HG03108 (cell line): Measurements from ENCODE around the gene SPINK1.
"Not testable (repeated sequence)": the region's sequence is repeated elsewhere in the genome, so short reads cannot be mapped to it uniquely, and the experiment has no call there.

ENCODE experiments used
- ATAC-seq: cut with Tn5 transposase; IDR thresholded peaks from one replicate; pipeline ENCODE4 v1.9.1; 2021; ENCODE audit warnings: moderate library complexity; ENCODE audit not compliant: unreplicated experiment

Gene SPINK1

DNA sequence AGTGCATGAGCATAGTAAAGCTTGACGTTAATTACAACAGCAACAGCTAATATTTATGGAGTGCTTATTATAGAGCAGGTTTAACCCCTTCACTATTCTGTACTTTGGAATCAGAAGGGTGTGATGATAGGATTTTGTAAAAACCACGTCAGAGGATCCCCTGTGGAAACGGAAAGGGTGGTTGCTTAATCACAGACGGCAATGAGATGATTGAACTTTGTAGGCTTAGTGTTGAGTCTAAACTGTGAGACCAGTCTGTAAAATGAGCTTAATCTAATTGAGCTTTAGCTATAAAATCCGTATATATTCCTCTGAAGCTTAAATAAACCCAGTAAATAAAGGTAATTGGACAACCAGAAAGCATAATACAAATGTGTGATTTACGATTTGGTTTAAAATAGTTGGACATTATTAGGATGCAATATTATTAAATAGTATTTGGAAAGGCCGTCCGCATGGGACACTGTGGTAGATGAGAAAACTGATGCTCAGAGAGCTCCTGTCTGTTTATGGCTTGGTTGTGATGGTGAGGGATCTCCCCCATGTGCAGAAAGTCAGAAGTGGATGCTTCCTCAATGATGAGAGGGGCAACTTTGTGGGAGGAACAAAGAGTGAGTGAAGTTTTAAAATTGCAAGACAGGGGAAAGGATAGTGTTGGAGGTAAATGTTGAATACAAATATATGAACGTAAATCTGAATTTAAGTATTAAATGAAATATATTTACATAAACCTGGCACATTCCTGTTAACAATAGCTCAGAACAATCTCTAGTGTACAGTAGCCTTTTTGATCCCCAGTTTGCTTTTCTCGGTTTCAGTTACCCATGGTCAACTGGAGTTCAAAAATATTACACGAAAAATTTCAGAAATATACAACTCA lies 23.7 kb upstream of the SPINK1 start:
- ATAC-seq: no peak

DNA sequence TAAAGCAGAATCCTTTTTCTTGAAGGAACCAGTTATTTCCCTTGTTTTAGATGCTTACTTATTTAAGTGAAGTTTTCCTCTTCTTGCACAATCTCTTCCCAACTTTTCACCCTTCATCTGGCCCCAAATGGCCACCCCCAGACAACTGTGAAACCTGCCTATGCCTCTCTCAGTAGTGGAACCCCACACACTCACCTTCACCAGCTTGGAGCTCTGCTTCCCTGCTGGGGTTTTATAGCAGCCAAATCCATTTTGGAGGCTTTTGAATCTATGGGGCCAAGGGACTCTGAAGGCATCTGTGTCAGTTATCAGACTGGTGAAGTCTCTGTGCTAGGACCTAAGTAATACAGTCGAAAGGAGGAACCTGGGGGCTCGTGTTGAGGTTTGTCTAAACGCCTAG lies 22.9 kb upstream of the SPINK1 start:
- ATAC-seq: no peak

DNA sequence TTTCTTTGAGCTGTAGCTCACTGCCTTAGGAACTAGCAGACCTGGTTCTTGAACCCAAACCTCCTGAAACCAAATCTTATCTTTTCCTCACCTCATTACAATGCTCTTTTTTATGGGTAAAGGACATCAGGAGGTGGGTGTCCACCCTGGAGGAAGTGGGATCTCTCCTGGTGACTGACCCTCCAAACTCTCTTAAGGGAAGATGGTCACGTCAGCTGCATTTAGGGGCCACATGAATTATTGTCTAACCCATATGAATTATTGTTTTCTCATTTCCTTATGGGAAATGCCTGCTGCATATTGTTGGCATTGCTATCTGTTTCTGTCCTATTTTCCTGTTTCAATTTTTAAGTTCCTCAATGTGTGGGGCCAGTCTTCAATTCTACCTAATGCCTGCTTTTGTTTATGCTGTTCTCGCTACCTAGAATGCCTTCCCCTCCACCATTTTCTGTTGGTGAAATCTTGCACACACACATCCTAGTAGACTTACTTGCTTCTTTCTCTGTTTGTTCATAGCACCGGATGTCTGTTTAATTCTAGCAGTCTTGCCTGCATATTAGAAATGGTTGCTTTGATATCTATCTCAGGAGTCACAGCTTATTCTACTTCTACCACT lies 22.0 kb upstream of the SPINK1 start:
- ATAC-seq: no peak

DNA sequence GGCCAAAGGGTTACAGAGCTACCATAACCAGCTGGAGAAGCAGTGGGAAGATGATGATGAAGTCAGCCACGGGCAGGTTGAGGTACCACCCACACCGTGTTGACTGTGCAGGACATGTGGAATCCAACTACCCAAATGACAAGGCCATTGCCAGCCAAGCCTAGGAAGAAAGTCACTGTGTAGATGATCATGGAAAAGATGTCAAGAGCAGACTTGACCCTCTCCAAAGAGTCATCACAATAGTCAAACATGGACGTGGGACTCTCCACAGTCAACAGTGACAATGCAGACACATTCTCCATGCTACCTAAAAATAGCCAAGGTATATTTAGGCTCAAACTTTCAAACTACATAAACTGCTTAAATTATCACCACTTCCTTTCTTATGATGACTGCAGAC lies 20.9 kb upstream of the SPINK1 start:
- ATAC-seq: no peak

DNA sequence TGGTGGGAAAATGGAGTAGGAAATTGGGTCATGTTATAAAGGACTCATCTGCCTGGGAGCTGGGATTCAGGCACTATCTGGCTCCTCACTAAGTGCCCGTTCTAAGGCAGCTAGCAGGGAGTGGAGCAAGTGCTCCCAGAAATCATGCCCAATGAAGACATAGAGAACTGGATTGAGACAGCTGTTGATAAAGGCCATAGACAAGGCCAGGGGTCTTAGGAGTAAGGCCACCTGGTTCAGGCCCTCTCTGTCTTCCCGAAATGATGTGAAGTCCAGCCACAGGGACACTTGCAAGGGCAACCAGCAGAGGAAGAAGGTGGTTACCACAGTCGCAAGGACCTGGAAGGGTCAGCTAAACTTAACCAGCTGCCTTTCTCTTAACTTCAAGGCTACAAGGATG lies 20.1 kb upstream of the SPINK1 start:
- ATAC-seq: no peak

DNA sequence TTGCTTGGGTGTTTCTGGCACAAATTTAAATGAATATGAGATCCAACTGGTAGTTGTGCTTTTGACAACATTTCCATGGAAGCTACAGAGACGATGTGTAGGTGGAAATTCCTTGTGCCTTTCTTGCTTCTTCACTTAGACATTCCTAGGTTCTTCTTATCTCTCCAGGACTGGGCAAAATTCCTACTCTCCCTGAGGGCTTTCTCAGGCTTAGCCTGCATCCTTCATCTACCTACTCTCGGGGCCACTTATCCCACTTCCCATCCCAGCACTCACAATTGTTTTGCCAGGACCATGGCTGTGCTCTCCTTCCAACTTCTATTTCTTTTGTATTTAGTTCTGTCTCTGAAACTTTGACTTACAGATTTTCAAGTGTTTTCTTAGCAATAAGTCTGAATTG lies 17.8 kb upstream of the SPINK1 start:
- ATAC-seq: no peak

DNA sequence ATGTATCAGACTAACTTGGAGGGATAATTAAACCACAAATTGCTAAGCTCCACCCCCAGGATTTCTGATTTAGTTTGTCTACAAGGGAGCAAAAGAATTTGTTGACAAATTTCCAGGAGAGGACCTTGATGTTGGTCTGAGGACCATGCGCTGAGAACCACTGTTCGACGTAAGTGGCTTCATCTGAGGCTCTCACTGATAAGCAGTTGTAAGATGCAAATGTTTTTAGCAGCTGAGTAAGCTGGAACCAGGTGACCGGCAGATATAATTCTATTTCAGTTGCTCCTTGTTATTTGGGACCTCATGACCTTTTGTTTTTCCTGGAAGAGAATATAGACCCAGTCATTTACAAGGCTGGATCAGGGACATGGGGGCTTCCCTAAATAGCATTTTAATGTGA lies 14.1 kb upstream of the SPINK1 start:
- no peak for ATAC-seq

DNA sequence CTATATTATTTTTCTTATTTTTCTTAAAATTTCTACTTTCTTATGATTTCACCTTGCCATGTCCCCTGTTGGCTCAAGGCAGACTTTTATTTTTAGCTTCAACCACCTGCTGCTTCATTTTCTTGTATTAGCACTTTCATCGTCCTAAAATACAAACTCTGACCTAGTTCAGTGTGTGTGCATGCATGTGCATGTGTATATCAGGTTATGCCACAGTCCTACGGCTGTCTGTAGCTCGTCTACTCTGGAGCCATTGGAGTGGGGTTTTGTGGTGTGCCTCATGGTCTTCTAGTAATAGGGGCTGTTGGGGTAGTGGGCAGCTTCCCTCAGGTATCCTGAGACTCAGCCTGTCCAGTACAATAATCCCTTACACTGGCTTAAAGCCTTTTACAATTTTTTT lies 13.4 kb upstream of the SPINK1 start:
- no peak for ATAC-seq

DNA sequence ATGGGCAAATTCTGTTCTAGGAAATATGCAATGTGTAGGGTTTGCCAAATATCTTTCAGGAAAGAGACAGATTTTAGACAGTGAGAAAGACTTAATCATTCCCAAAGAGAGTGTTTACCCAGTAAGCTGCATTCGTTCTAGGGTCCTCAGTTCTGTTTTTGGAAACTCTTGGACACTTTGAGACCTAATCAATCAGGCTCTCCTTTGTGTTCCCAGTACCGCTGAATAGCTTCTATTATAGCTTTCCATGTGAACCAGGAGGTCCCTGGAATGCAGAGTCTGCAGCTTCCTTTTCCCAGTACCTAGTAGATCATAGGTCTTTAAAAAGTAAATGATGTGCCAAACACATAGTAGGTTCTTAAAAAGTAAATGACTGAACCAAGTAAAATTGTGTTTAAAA lies 11.4 kb upstream of the SPINK1 start:
- ATAC-seq: no peak

DNA sequence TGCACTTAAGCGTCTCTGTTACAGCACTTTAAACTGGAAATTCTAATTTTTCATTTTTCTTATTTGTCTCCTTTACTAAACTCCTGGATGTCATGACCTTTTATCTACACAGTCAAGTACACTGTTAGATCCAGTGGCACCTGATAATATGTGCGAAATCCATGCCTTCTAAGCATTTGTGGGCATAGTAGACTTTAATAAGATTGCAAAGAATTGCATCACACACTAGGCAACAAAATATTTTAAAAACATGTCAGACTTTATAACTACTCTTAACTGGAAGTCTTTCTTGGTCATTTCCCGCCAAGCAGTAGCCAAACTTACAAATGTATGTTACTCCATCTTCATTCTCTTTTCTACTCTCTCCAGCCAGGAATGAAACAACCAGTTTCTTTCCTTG lies 5.0 kb upstream of the SPINK1 start:
- ATAC-seq: no peak

DNA sequence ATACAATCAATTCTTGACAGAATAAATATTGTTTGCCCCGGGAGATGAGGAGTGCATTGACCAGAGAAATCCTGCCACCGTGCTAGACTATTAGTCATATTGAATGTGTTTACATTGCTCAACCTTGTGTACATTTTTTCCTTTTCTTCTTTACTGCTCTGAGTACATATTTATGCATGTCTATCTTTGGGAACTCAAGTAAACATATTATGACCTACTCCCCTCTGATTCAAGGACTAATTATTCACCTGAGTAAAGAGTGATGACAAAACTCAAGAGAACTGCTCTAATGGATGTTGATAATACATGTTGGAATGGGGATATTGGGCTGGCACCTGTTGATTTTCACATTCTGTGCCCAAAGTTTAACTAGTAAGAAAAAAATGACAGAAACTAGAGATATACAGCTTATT lies 3.9 kb upstream of the SPINK1 start:
- no peak for ATAC-seq

DNA sequence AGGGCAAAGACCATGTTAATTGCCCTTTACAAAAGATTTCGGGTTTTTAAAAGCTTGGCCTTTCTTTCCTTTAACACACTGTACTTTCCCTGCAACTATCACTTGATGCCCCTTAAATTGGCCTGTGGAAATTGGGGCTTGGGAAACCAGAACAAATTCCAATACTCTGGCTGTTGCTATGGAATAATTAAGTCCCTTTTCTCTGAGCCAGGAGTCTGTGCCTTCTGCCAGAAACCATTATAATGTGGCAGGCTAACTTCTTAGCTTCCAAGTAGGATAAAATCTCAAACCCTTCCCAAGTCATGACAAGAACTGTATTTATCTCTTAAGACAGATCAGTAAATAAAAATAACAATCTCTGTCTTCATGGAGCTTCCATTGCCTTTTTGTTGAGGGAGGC lies 1.1 kb upstream of the SPINK1 start:
- no peak for ATAC-seq

DNA sequence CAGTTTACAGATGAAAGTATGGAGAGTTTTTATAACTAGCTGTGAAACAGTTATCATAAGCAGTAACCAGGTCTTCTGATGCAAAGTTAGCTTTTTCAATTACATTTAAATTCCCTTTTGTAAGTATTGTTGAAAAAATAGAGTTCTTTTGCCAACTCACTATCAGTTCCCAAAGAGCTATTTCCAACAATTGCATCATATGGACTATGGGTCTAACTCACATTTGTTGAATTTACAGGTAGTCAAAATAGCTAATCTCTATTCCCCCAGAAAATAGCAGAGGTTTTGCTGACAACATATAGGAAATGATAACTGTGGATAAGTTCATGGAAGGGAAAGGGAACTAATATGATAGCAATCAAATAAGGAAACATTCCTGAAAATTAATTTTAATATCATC lies 1.4 kb downstream of the SPINK1 start:
- ATAC-seq: no peak

DNA sequence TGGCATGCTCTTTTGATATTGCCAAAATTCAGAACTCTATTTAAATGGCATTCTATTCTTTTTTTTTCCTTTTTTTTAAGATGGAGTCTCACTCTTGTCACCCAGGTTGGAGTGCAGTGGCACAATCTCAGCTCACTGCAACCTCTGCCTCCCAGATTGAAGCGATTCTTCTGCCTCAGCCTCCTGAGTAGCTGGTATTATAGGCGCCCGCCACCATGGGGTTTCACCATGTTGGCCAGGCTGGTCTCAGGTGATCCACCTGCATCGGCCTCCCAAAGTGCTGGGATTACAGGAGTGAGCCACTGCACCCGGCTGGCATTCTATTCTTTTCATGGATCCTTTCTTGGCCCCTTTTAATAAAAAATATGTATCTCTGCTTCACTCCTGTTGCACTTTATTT lies 4.5 kb downstream of the SPINK1 start:
- ATAC-seq: not testable (repeated sequence)

DNA sequence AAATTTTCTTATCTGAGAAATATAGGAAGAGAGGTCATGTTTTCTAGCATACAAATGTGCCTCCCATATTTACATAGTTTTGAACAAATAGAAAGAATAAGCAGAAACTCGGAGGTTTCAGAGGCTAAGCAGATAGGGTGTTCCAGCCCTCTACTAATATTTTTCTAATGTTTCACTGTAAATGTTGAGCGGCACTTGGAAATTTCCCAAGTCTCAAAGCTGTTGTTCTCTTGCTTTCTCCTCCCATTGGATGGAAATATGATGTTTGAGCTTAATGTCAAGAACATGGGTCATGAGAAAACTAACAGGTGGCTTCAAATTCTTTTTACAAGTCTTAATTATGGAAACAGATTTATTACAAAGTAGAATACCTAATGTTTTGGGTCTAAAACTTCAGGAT lies 5.1 kb downstream of the SPINK1 start:
- no peak for ATAC-seq

DNA sequence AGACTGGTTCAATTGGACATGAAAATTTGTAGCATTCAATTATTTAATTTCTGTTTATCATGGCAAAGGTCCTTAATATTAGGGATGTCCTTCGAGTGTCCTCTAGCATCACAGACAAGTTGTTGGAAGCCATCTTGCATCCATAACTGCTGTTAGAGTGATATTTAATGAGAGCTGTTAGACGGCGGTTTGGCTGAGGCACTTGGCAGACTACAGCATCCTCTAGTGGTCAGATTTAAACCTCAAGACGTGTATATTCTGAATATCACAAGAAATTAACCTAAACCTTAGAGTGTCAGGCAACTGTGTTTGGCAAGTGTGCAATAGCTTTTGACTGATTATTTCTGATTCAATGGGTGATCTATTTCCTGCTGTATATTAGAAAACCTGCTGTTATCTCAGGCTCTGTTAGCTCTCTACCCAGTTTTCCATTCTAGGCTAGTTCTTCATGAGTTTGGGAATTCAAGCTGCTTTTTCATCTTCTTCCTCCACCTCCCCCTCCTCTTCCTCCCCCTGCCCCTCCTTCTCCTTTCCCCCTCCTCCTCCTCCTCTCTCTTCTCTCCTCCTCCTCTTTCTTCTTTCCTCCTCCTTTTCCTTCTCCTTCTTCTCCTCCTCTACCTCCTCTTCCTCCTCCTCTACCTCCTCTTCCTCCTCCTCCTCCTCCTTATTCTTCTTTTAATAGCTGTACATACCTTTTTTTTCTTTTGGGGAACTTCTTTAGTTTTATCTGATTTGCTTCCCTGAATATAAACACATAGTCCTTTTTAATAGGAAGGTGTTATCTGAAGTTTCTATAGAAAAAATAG lies 8.6 kb downstream of the SPINK1 start:
- peak; percentile 78 for ATAC-seq

DNA sequence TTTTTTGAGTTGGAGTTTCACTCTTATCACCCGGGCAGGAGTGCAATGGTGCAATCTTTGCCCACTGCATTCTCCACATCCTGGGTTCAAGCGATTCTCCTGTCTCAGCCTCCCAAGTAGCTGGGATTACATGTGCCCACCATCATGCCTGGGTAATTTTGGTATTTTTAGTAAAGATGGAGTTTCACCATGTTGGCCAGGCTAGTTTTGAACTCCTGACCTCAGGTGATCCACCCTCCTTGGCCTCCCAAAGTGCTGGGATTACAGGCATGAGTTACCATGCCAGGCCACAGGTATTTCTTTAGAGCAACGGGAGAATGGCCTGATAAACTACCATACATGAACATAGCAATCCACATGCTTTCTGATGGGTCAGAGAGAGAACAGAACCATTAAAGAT lies 9.2 kb downstream of the SPINK1 start:
- ATAC-seq: not testable (repeated sequence)

DNA sequence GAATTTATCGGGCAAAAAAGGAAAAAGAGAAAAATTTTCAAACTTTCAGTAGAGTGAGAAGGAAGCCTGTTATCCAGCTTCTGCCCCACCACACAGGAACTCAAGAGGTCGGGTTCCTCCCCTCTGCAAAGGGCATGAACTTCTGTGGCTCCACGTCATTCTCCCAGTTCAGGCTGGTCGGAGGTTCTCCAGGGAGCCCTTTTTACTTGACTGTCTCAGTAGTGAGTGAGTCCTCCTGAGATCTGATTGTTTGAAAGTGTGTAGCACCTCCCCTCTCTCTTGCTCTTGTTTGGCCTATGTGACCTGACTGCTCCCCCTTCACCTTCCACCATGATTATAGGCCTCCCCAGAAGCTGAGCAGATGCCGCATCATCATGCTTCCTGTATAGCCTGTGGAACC lies 9.7 kb downstream of the SPINK1 start:
- no peak for ATAC-seq

DNA sequence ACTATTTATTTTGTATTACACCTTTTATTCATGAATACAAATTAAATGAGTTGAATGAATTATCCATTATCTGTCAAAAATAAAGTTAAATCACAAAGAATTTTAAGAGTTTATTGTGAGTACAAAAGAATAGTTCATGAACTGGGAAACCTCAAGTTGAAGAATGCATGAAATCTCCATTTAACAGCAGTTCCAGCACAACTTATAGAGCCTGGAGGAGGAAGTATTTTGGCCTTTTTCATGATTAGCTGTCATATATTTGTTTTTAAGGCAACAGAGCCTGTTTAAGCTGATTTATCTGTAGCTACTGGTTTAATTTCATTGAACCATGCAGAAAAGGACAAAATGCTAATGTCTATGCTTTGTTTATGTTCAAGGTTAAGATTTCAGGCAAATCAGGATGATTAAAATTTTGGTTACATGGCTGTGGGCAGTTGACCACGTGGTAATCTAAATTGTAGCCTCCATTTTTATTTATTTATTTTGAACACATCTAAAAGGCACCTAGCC lies 12.2 kb downstream of the SPINK1 start:
- ATAC-seq: no peak

DNA sequence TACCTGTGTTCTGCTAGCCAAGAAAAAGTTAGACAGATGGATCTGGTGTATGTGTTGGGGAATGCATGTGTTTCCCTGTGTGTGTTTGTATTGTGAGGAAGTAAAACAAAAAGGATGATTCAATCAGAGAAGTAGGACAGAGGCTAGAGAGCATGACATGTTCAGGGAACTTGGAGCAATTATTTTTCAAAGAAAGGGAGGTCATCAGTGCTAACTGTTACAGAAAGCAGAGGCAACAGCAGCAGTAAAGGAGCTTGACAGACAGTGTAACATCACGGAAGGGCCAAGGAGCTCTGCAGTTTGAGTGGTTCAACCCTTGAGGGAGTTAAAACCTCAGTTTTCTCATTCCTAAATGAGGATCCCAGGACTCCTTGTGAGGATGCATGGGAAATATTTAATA lies 13.2 kb downstream of the SPINK1 start:
- ATAC-seq: no peak

DNA sequence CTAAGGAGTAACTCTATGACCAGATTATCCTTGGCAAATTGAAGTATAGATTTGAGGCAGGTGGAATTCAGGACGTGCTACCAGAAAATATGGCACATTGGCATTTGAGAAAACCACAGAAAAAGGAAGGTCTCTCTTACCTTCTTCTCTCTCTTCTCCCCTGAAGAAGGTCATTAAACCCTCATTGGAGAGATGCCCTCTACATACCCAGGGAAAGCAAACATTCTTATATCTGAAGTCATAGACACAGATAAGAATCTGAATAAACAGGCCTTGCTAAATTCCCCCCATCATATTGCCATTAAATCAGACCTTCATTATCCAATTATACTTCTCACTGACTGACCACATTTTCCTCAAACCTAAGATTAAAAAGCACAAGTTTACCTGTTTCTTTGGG lies 17.8 kb downstream of the SPINK1 start:
- no peak for ATAC-seq
